WTC11 (cell line): ENCODE results near the gene TMPRSS3.

Source experiments
- ATF1 ChIP-seq: sonication (generic); formaldehyde crosslinking; IDR thresholded peaks from 2 replicates; pipeline ENCODE4 v1.8.1; 2023; ENCODE audit warnings: mild to moderate bottlenecking, moderate library complexity, missing genetic modification reagents
- ATF2 ChIP-seq: sonication (generic); formaldehyde crosslinking; IDR thresholded peaks from 2 replicates; pipeline ENCODE4 v1.8.1; 2022; ENCODE audit warnings: low read depth, missing genetic modification reagents, borderline replicate concordance
- ATF6 ChIP-seq: sonication (generic); formaldehyde crosslinking; IDR thresholded peaks from 2 replicates; pipeline ENCODE4 v1.8.1; 2023; ENCODE audit warnings: mild to moderate bottlenecking, missing genetic modification reagents
- ESRRA ChIP-seq: sonication (generic); formaldehyde crosslinking; IDR thresholded peaks from 2 replicates; pipeline ENCODE4 v1.8.1; 2022; ENCODE audit warnings: mild to moderate bottlenecking, missing genetic modification reagents, borderline replicate concordance
- FOXP4 ChIP-seq: sonication (generic); formaldehyde crosslinking; IDR thresholded peaks from 2 replicates; pipeline ENCODE4 v1.8.0; 2022; ENCODE audit warnings: mild to moderate bottlenecking, missing genetic modification reagents
- HMGXB4 ChIP-seq: sonication (generic); formaldehyde crosslinking; IDR thresholded peaks from 2 replicates; pipeline ENCODE4 v1.8.1; 2023; ENCODE audit warnings: mild to moderate bottlenecking, moderate library complexity, missing genetic modification reagents
- NR2C2 ChIP-seq: sonication (generic); formaldehyde crosslinking; IDR thresholded peaks from 2 replicates; pipeline ENCODE4 v1.8.0; 2022; ENCODE audit warnings: mild to moderate bottlenecking, missing genetic modification reagents
- NR3C1 ChIP-seq: sonication (generic); formaldehyde crosslinking; conservative IDR thresholded peaks from 2 replicates; pipeline ENCODE4 v1.8.1; 2023; ENCODE audit warnings: low read depth, mild to moderate bottlenecking, missing genetic modification reagents
- PRRX2 ChIP-seq: fragments of 250-450 bp; sonication (Bioruptor Pico); IDR thresholded peaks from 2 replicates; pipeline ENCODE4 v1.8.0; 2021; ENCODE audit warnings: mild to moderate bottlenecking
- TCF7 ChIP-seq: sonication (generic); formaldehyde crosslinking; IDR thresholded peaks from 2 replicates; pipeline ENCODE4 v1.8.0; 2022; ENCODE audit warnings: mild to moderate bottlenecking, low read depth, missing genetic modification reagents, moderate library complexity
- USF2 ChIP-seq: sonication (generic); formaldehyde crosslinking; IDR thresholded peaks from 2 replicates; pipeline ENCODE4 v1.8.1; 2023; ENCODE audit warnings: mild to moderate bottlenecking, missing genetic modification reagents, moderate library complexity
- ZBTB21 ChIP-seq: sonication (generic); formaldehyde crosslinking; IDR thresholded peaks from 2 replicates; pipeline ENCODE4 v1.8.1; 2023; ENCODE audit warnings: mild to moderate bottlenecking, missing genetic modification reagents, borderline replicate concordance
- TF ChIP-seq, protein P1 (sequence below): fragments of 200-600 bp; IDR thresholded peaks from 2 replicates; pipeline ENCODE4 v1.8.0; 2022; ENCODE audit warnings: antibody characterized with exemption
- TF ChIP-seq, protein P2 (sequence below): sonication (generic); formaldehyde crosslinking; IDR thresholded peaks from 2 replicates; pipeline ENCODE4 v1.8.1; 2023; ENCODE audit warnings: mild to moderate bottlenecking, missing genetic modification reagents, borderline replicate concordance

DNA sequence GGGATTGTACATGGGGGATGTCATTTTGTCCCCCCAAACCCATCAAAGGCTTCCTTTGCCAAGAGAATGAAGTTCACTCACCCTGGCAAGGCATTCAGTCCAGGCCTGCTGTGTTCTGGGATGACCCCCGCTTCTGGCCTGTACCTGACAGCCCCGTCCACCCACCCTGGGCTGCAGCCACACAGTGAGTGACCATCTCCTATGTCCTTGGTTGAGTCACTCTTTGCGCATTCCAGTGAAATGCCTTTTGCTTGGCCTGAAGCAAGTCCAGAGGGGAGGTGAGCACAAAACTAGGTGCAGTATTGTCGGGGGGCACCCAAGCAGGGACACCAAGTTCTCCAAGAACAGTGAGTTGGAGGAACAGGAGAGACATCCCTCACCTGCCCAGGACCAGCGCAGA, 10.2 kb downstream of the TMPRSS3 start:
- TF ChIP-seq, protein P1, sequence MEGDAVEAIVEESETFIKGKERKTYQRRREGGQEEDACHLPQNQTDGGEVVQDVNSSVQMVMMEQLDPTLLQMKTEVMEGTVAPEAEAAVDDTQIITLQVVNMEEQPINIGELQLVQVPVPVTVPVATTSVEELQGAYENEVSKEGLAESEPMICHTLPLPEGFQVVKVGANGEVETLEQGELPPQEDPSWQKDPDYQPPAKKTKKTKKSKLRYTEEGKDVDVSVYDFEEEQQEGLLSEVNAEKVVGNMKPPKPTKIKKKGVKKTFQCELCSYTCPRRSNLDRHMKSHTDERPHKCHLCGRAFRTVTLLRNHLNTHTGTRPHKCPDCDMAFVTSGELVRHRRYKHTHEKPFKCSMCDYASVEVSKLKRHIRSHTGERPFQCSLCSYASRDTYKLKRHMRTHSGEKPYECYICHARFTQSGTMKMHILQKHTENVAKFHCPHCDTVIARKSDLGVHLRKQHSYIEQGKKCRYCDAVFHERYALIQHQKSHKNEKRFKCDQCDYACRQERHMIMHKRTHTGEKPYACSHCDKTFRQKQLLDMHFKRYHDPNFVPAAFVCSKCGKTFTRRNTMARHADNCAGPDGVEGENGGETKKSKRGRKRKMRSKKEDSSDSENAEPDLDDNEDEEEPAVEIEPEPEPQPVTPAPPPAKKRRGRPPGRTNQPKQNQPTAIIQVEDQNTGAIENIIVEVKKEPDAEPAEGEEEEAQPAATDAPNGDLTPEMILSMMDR, result no peak
- no peak for TF ChIP-seq ATF2 (CRISPR knock-in tag)
- TF ChIP-seq ATF1 (CRISPR knock-in tag), result no peak
- no peak for TF ChIP-seq ESRRA (CRISPR knock-in tag)
- TF ChIP-seq USF2 (CRISPR knock-in tag), result no peak
- no peak for TF ChIP-seq NR3C1 (CRISPR knock-in tag)
- no peak for TF ChIP-seq NR2C2
- TF ChIP-seq TCF7, result no peak
- TF ChIP-seq, protein P2, sequence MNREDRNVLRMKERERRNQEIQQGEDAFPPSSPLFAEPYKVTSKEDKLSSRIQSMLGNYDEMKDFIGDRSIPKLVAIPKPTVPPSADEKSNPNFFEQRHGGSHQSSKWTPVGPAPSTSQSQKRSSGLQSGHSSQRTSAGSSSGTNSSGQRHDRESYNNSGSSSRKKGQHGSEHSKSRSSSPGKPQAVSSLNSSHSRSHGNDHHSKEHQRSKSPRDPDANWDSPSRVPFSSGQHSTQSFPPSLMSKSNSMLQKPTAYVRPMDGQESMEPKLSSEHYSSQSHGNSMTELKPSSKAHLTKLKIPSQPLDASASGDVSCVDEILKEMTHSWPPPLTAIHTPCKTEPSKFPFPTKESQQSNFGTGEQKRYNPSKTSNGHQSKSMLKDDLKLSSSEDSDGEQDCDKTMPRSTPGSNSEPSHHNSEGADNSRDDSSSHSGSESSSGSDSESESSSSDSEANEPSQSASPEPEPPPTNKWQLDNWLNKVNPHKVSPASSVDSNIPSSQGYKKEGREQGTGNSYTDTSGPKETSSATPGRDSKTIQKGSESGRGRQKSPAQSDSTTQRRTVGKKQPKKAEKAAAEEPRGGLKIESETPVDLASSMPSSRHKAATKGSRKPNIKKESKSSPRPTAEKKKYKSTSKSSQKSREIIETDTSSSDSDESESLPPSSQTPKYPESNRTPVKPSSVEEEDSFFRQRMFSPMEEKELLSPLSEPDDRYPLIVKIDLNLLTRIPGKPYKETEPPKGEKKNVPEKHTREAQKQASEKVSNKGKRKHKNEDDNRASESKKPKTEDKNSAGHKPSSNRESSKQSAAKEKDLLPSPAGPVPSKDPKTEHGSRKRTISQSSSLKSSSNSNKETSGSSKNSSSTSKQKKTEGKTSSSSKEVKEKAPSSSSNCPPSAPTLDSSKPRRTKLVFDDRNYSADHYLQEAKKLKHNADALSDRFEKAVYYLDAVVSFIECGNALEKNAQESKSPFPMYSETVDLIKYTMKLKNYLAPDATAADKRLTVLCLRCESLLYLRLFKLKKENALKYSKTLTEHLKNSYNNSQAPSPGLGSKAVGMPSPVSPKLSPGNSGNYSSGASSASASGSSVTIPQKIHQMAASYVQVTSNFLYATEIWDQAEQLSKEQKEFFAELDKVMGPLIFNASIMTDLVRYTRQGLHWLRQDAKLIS, result no peak
- no peak for TF ChIP-seq ATF6 (CRISPR knock-in tag)
- TF ChIP-seq HMGXB4 (CRISPR knock-in tag), result no peak
- no peak for TF ChIP-seq ZBTB21
- no peak for TF ChIP-seq PRRX2 (CRISPR knock-in tag)
- no peak for TF ChIP-seq FOXP4 (CRISPR knock-in tag)
